GM12878 (cell line): ENCODE measurements around the gene TNPO2. TPM values are rescaled to one million over a fixed set of nuclear protein-coding genes. Genes with fewer than 3 reads are reported as not detected.

Experiments
- ATAC-seq: fragments of 200-7000 bp; cut with Tn5 transposase; 3 replicates; pipeline ENCODE4 v1.9.1; 2020; ENCODE audit warnings: mild to moderate bottlenecking, moderate library complexity
- BruUV-seq: library from RNA; stranded (reverse); fragments of 400-500 nt; replicated peaks from 2 replicates; lab custom pipeline; 2021; lab: Mats Ljungman, UMichigan
- CTCF ChIA-PET: fragments of 300-600 bp; sonication (Branson Sonifier 250); formaldehyde crosslinking; extraction: SDS; loops from one replicate; lab custom pipeline; 2021; ENCODE audit warnings: inconsistent platforms; lab: Yijun Ruan, JAX
- POLR2A ChIA-PET: fragments of 350-600 bp; formaldehyde crosslinking; extraction: SDS; loops from one replicate; lab custom pipeline; 2021; ENCODE audit warnings: inconsistent platforms; lab: Charles Lee
- RAD21 ChIA-PET: fragments of 300-600 bp; sonication (Branson Sonifier 250); formaldehyde crosslinking; loops from one replicate; lab custom pipeline; 2023; ENCODE audit warnings: antibody characterized with exemption; ENCODE audit not compliant: unreplicated experiment; lab: Charles Lee
- SMC1A ChIA-PET: fragments of 300-600 bp; sonication (Branson Sonifier 250); formaldehyde crosslinking; loops from one replicate; lab custom pipeline; 2023; ENCODE audit not compliant: unreplicated experiment, uncharacterized antibody; lab: Charles Lee
- DNase-seq: peaks from one replicate; pipeline ENCODE4 v3.0.0-alpha.2; 2011; ENCODE audit warnings: low read depth, low spot score
- FAIRE-seq: peaks from 3 replicates; lab custom pipeline; 2011; peaks lifted over from hg19 to GRCh38; lab: Jason Lieb, UNC
- H2AFZ ChIP-seq: 2 replicates; pipeline ENCODE4 v1.6.0; 2011; ENCODE audit warnings: low read depth, low read length, control low read depth; ENCODE audit not compliant: control insufficient read depth
- H3K27ac ChIP-seq: 2 replicates; pipeline ENCODE4 v1.5.1; 2011; ENCODE audit warnings: control low read depth; ENCODE audit not compliant: control insufficient read depth, insufficient read depth
- H3K27me3 ChIP-seq, 2 experiments: replicated peaks in 1 of 2; 2 replicates each; pipeline versions ENCODE4 v1.6.0 to v1.6.1; 2011; ENCODE audit warnings: low read length in 1 of 2; ENCODE audit not compliant: control insufficient read depth in 2 of 2, insufficient read depth in 2 of 2
- H3K36me3 ChIP-seq, 2 experiments: 2 replicates each; pipeline ENCODE4 v1.5.1; 2011; ENCODE audit warnings: low read length in 1 of 2; ENCODE audit not compliant: control insufficient read depth in 2 of 2, insufficient read depth in 2 of 2
- H3K4me1 ChIP-seq: 2 replicates; pipeline ENCODE4 v1.6.1; 2011; ENCODE audit warnings: mild to moderate bottlenecking, low read length, moderate library complexity, mixed read lengths; ENCODE audit not compliant: control insufficient read depth, insufficient read depth
- H3K4me2 ChIP-seq: 2 replicates; pipeline ENCODE4 v1.6.0; 2011; ENCODE audit warnings: control low read depth; ENCODE audit not compliant: control insufficient read depth, insufficient read depth
- H3K4me3 ChIP-seq: fragments of 200-600 bp; sonication (generic); 2 replicates; pipeline ENCODE4 v1.5.1; 2016
- H3K79me2 ChIP-seq: 2 replicates; pipeline ENCODE4 v1.6.0; 2011; ENCODE audit warnings: low read length; ENCODE audit not compliant: control insufficient read depth, insufficient read depth
- H3K9ac ChIP-seq: 2 replicates; pipeline ENCODE4 v1.8.0; 2011; ENCODE audit warnings: low read length, control low read depth, mixed read lengths; ENCODE audit not compliant: control insufficient read depth, insufficient read depth
- H3K9me3 ChIP-seq: replicated peaks from 3 replicates; pipeline ENCODE4 v1.5.1; 2011; ENCODE audit warnings: mild to moderate bottlenecking, low read length; ENCODE audit not compliant: control insufficient read depth, insufficient read depth
- H4K20me1 ChIP-seq: 2 replicates; pipeline ENCODE4 v1.6.0; 2011; ENCODE audit not compliant: control insufficient read depth, insufficient read depth
- CHD1 ChIP-seq: IDR thresholded peaks from 2 replicates; pipeline ENCODE4 v1.6.1; 2012; ENCODE audit warnings: low read depth, low read length, improper control_type of control experiment
- CHD4 ChIP-seq: fragments of 200-600 bp; sonication (generic); IDR thresholded peaks from 2 replicates; pipeline ENCODE4 v1.6.1; 2016; ENCODE audit warnings: mild to moderate bottlenecking
- KAT2A ChIP-seq: conservative IDR thresholded peaks from 2 replicates; pipeline ENCODE4 v1.6.1; 2011; ENCODE audit warnings: low read depth, low read length; ENCODE audit not compliant: control insufficient read depth
- SMAD5 ChIP-seq: IDR thresholded peaks from 2 replicates; pipeline ENCODE4 v1.6.1; 2016; ENCODE audit warnings: antibody characterized with exemption, low read depth
- WGBS: methylation state at CpG from one replicate; pipeline ENCODE4 v1.1.6; 2016; ENCODE audit warnings: low lambda C conversion rate; ENCODE audit not compliant: insufficient replicate concordance, insufficient coverage; ENCODE audit errors: missing lambda C conversion rate; 5-methylcytosine and 5-hydroxymethylcytosine counted together
- in situ Hi-C: fragments of 300-500 bp; cut with MboI; formaldehyde crosslinking; loops from 9 replicates; pipeline ENCODE4 v1.14.3; 2018; ENCODE audit warnings: mixed read lengths
- intact Hi-C: fragments of 100-400 bp; cut with micrococcal nuclease; formaldehyde crosslinking; loops from one replicate; pipeline ENCODE4 v1.14.2; 2022; ENCODE audit not compliant: unreplicated experiment
- polyA plus RNA-seq, 11 experiments: library from polyadenylated mRNA; depleted of rRNA in 4 of 11; unstranded in 6 of 11; stranded (reverse) in 5 of 11; fragments of >200 nt; fragmentation: Nextera tagmentation in 4 of 11; fragmentation: Illumina TruSeq in 1 of 11; extraction: Ambion mirVana in 4 of 11; extraction: Trizol in 1 of 11; gene quantifications; 1 replicate in 1 of 11; 2 replicates in 10 of 11; pipeline versions ENCODE4 v1.2.1 to v1.2.3, GENCODE V29; 2011 to 2016; ENCODE audit warnings: inconsistent platforms in 2 of 11, missing spikeins in 2 of 11, low read depth in 1 of 11
- total RNA-seq, 4 experiments: library from RNA; depleted of rRNA in 3 of 4; stranded (reverse); fragments of >200 nt in 3 of 4; fragmentation: Illumina TruSeq in 1 of 4; extraction: Trizol in 1 of 4; gene quantifications; 2 replicates each; pipeline versions ENCODE4 v1.2.1 to v1.2.3, GENCODE V29; 2013 to 2021
- TF ChIP-seq, protein P1 (sequence below): IDR thresholded peaks from 2 replicates; pipeline ENCODE4 v1.6.1; 2012; ENCODE audit warnings: improper control_type of control experiment, low read depth, low read length; ENCODE audit not compliant: insufficient replicate concordance

TNPO2 gene
- total and polyA plus RNA-seq, 10 of the 15 experiments (the other 5 are each of a cell fraction or from before 2014, with no cell fraction given) = 5.5 to 99.7 (median 29.6) TPM

DNA sequence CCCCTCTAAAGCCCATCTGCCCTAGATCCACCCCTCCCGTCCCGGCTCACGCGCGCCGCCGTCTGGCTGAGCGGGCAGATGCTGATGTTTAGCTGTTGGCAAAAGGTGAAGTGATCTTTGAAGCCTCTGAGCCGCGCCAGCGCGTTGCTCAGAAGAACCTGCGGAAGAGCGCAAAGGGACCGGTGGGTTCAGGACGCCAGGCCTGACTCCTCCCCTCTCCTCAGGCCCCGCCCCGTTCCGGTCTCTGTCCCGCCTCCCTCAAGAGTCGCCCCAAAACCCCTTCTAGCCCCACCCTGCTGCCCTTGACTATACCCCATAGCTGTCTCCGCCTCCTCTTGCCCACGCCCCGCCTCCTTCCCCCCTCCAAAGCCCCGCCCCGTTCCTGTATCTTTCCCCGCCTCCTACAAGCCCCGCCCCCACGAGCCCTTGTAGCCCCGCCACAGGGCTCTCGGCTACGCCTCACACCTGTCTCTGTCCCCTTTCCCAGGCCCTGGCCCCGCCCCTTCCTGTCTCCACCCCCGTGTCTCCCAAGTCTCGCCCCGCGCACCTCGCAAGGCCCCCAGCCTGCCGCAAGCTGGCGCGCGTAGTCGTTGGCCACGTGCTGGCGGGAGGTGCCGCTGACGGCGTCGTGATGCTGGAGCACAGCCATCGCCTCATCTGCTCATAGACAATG is 66.7 kb downstream of the TNPO2 start (continued):
- TF ChIP-seq, protein P1, sequence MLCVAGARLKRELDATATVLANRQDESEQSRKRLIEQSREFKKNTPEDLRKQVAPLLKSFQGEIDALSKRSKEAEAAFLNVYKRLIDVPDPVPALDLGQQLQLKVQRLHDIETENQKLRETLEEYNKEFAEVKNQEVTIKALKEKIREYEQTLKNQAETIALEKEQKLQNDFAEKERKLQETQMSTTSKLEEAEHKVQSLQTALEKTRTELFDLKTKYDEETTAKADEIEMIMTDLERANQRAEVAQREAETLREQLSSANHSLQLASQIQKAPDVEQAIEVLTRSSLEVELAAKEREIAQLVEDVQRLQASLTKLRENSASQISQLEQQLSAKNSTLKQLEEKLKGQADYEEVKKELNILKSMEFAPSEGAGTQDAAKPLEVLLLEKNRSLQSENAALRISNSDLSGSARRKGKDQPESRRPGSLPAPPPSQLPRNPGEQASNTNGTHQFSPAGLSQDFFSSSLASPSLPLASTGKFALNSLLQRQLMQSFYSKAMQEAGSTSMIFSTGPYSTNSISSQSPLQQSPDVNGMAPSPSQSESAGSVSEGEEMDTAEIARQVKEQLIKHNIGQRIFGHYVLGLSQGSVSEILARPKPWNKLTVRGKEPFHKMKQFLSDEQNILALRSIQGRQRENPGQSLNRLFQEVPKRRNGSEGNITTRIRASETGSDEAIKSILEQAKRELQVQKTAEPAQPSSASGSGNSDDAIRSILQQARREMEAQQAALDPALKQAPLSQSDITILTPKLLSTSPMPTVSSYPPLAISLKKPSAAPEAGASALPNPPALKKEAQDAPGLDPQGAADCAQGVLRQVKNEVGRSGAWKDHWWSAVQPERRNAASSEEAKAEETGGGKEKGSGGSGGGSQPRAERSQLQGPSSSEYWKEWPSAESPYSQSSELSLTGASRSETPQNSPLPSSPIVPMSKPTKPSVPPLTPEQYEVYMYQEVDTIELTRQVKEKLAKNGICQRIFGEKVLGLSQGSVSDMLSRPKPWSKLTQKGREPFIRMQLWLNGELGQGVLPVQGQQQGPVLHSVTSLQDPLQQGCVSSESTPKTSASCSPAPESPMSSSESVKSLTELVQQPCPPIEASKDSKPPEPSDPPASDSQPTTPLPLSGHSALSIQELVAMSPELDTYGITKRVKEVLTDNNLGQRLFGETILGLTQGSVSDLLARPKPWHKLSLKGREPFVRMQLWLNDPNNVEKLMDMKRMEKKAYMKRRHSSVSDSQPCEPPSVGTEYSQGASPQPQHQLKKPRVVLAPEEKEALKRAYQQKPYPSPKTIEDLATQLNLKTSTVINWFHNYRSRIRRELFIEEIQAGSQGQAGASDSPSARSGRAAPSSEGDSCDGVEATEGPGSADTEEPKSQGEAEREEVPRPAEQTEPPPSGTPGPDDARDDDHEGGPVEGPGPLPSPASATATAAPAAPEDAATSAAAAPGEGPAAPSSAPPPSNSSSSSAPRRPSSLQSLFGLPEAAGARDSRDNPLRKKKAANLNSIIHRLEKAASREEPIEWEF = no peak
- TF ChIP-seq KAT2A (no peak), CHD4 (no peak), CHD1 (no peak)

DNA sequence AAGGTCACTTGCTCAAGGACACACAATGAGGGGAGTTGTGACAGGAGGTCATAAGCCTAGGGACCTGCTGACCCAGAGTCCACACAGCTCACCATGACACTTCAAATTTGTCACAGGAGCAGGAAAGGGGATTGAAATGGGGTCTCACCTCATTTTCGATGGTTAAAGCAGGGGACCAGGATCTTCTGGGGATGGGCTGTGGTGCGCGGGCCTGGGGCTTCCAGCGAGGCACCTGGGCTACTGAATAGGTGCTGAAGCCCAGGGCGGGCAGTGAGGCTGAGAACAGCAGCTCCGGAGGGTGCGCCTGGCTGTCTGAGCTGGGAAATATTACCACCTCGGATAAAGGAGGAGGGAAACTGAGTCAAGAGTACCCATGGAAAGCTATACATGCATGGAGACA is 68.2 kb downstream of the TNPO2 start:
- H3K79me2 ChIP-seq = no peaks in the 10 kb centered on the region
- WGBS = over 99% methylated on average over 8 of the region's 8 CpGs
- no peak overlapping the region for H3K27ac ChIP-seq
- no peaks in the 10 kb centered on the region; the same call in 2 of the 3 replicates for H3K9me3 ChIP-seq
- no peak for TF ChIP-seq SMAD5
- no peak overlapping the region for H3K4me3 ChIP-seq
- FAIRE-seq (no peak), ATAC-seq (no peak), DNase-seq (no peak)
- no peaks in the 10 kb centered on the region for H4K20me1 ChIP-seq
- no peak overlapping the region for H3K9ac ChIP-seq
- H3K4me1 ChIP-seq = no peaks in the 10 kb centered on the region
- BruUV-seq = no TSS peak
- CTCF ChIA-PET = interaction anchor here (1.4 to 1.8 kb wide), 2 partner anchors 16 to 17 kb away, joined by 3 to 4 read pairs; no protein-coding TSS in a partner anchor
- no peak overlapping the region for H2AFZ ChIP-seq
- POLR2A ChIA-PET = no interaction called here
- H3K4me2 ChIP-seq = no peak overlapping the region
- RAD21 ChIA-PET = no interaction called here
- SMC1A ChIA-PET = no interaction called here
- intact Hi-C loops (no loop called here), in situ Hi-C loops (no loop called here)
- peaks cover 17 to 18% of the 10 kb centered on the region in 2 experiments; a peak in 3 of 4 replicates for H3K36me3 ChIP-seq
- no peaks in the 10 kb centered on the region for H3K27me3 ChIP-seq
